B cell (primary cell): Measurements from ENCODE around the gene EMID1. TPM values are rescaled to one million over a fixed set of nuclear protein-coding genes. Genes with fewer than 3 reads are reported as not detected.

Source experiments
- ATAC-seq: fragments of 200-7000 bp; cut with Tn5 transposase; one replicate; pipeline ENCODE4 v1.10.0; 2021; ENCODE audit warnings: low read depth, mild to moderate bottlenecking, moderate number of reproducible peaks, moderate library complexity
- CTCF ChIA-PET: fragments of 350-600 bp; sonication (Branson Sonifier 250); formaldehyde crosslinking; loops from one replicate; lab custom pipeline; 2021; ENCODE audit warnings: antibody characterized with exemption, inconsistent platforms; lab: Charles Lee
- POLR2A ChIA-PET: fragments of 350-600 bp; sonication (Branson Sonifier 250); formaldehyde crosslinking; loops from one replicate; lab custom pipeline; 2021; ENCODE audit warnings: antibody characterized with exemption; lab: Charles Lee
- DNase-seq: peaks from one replicate; pipeline ENCODE4 v3.0.0; 2013
- H2AFZ ChIP-seq: 2 replicates; pipeline ENCODE4 v1.6.1; 2012; ENCODE audit warnings: mild to moderate bottlenecking, low read depth, low read length; ENCODE audit not compliant: insufficient read depth, poor library complexity, severe bottlenecking
- H3K27ac ChIP-seq, 2 donors: 1 replicate in 1 of 2; 2 replicates in 1 of 2; pipeline ENCODE4 v1.5.1; 2012 to 2013; ENCODE audit warnings: low read length in 2 of 2, mild to moderate bottlenecking in 2 of 2, moderate library complexity in 1 of 2
- H3K27me3 ChIP-seq, 4 experiments: fragments of 200-600 bp in 1 of 4; sonication (generic) in 1 of 4; replicated peaks in 1 of 4; 1 replicate in 2 of 4; 2 replicates in 2 of 4; pipeline versions ENCODE4 v1.6.1 to v1.7.0; 2013 to 2016; ENCODE audit warnings: low read length in 3 of 4, mild to moderate bottlenecking in 2 of 4, mixed read lengths in 1 of 4, moderate library complexity in 1 of 4; ENCODE audit not compliant: insufficient read depth in 4 of 4, control insufficient read depth in 3 of 4; ENCODE audit errors: control extremely low read depth in 1 of 4
- H3K36me3 ChIP-seq, 2 experiments: replicated peaks in 1 of 2; 1 replicate in 1 of 2; 2 replicates in 1 of 2; pipeline versions ENCODE4 v1.6.1 to v1.7.1; 2013; ENCODE audit warnings: low read length in 1 of 2; ENCODE audit not compliant: insufficient read depth in 2 of 2, control insufficient read depth in 1 of 2; ENCODE audit errors: control extremely low read depth in 1 of 2, extremely low read depth in 1 of 2
- H3K4me1 ChIP-seq, 2 donors: fragments of 200-600 bp in 1 of 2; sonication (generic) in 1 of 2; 1 replicate in 1 of 2; 2 replicates in 1 of 2; pipeline versions ENCODE4 v1.5.1 to v1.6.1; 2013 to 2017; ENCODE audit warnings: low read length in 2 of 2; ENCODE audit not compliant: control insufficient read depth in 2 of 2, insufficient read depth in 2 of 2
- H3K4me2 ChIP-seq: replicated peaks from 2 replicates; pipeline ENCODE3; 2012; ENCODE audit warnings: mild to moderate bottlenecking, low read depth, low read length; ENCODE audit not compliant: poor library complexity, severe bottlenecking
- H3K4me3 ChIP-seq, 5 experiments: fragments of 200-600 bp in 1 of 5; sonication (generic) in 1 of 5; 1 replicate in 3 of 5; 2 replicates in 2 of 5; pipeline versions ENCODE4 v1.5.1 to v1.7.0; 2011 to 2016; ENCODE audit warnings: low read length in 4 of 5, mild to moderate bottlenecking in 4 of 5, low read depth in 2 of 5, control low read depth in 1 of 5, moderate library complexity in 1 of 5; ENCODE audit not compliant: insufficient read depth in 1 of 5; ENCODE audit errors: control extremely low read depth in 1 of 5, extremely low read depth in 1 of 5
- H3K79me2 ChIP-seq: fragments of 200-600 bp; sonication (generic); one replicate; pipeline ENCODE4 v1.6.0; 2016; ENCODE audit warnings: low read length; ENCODE audit not compliant: control insufficient read depth, insufficient read depth
- H3K9ac ChIP-seq: fragments of 200-600 bp; sonication (generic); 2 replicates; pipeline ENCODE4 v1.6.1; 2017; ENCODE audit warnings: mild to moderate bottlenecking, low read length, moderate library complexity
- H3K9me3 ChIP-seq, 3 donors: one replicate each; pipeline versions ENCODE4 v1.6.1 to v1.7.1; 2013; ENCODE audit warnings: low read length in 2 of 3; ENCODE audit not compliant: control insufficient read depth in 2 of 3, insufficient read depth in 1 of 3; ENCODE audit errors: control extremely low read depth in 1 of 3
- H4K20me1 ChIP-seq: 2 replicates; pipeline ENCODE4 v1.6.0; 2012; ENCODE audit warnings: mild to moderate bottlenecking, low read length; ENCODE audit not compliant: insufficient read depth, control insufficient read depth, poor library complexity, severe bottlenecking
- H3K27ac Mint-ChIP-seq: one replicate; pipeline ENCODE4 v1.8.0; 2021; ENCODE audit warnings: mixed read lengths
- H3K27me3 Mint-ChIP-seq: one replicate; pipeline ENCODE4 v1.8.0; 2021; ENCODE audit warnings: mixed read lengths
- H3K4me1 Mint-ChIP-seq: one replicate; pipeline ENCODE4 v1.8.0; 2021; ENCODE audit warnings: mixed read lengths
- H3K4me3 Mint-ChIP-seq: one replicate; pipeline ENCODE4 v1.8.0; 2021; ENCODE audit warnings: mixed read lengths
- H3K9me3 Mint-ChIP-seq: one replicate; pipeline ENCODE4 v1.8.0; 2022; ENCODE audit warnings: mixed read lengths; ENCODE audit not compliant: insufficient read depth
- EZH2 ChIP-seq: IDR thresholded peaks from 2 replicates; pipeline ENCODE4 v1.6.1; 2012; ENCODE audit warnings: borderline replicate concordance, low read depth, mild to moderate bottlenecking, moderate library complexity, low read length; ENCODE audit not compliant: insufficient read depth, poor library complexity, severe bottlenecking
- WGBS: methylation state at CpG from one replicate; pipeline ENCODE4 v1.1.5; 2013; ENCODE audit warnings: missing lambda C conversion rate; ENCODE audit not compliant: insufficient coverage; 5-methylcytosine and 5-hydroxymethylcytosine counted together
- intact Hi-C: fragments of 100-400 bp; cut with micrococcal nuclease; formaldehyde crosslinking; loops from one replicate; pipeline ENCODE4 v1.10.0; 2022
- polyA plus RNA-seq: library from polyadenylated mRNA; depleted of rRNA; stranded (reverse); fragments of >200 nt; gene quantifications from 2 replicates; pipeline ENCODE4 v1.2.3, GENCODE V29; 2012
- total RNA-seq, 2 donors: library from RNA; stranded (reverse); fragments of 120-200 nt in 1 of 2; gene quantifications; 1 replicate in 1 of 2; 2 replicates in 1 of 2; pipeline versions ENCODE4 v1.2.3 to v1.2.4, GENCODE V29; 2013 to 2022
- TF ChIP-seq, protein P1 (sequence below): fragments of 200-600 bp; IDR thresholded peaks from one replicate; pipeline ENCODE4 v1.8.0; 2022; ENCODE audit warnings: antibody characterized with exemption, mild to moderate bottlenecking

EMID1 gene
- total and polyA plus RNA-seq, 2 donors (not counting 1 experiment from before 2014, with no cell fraction given), result not detected

DNA sequence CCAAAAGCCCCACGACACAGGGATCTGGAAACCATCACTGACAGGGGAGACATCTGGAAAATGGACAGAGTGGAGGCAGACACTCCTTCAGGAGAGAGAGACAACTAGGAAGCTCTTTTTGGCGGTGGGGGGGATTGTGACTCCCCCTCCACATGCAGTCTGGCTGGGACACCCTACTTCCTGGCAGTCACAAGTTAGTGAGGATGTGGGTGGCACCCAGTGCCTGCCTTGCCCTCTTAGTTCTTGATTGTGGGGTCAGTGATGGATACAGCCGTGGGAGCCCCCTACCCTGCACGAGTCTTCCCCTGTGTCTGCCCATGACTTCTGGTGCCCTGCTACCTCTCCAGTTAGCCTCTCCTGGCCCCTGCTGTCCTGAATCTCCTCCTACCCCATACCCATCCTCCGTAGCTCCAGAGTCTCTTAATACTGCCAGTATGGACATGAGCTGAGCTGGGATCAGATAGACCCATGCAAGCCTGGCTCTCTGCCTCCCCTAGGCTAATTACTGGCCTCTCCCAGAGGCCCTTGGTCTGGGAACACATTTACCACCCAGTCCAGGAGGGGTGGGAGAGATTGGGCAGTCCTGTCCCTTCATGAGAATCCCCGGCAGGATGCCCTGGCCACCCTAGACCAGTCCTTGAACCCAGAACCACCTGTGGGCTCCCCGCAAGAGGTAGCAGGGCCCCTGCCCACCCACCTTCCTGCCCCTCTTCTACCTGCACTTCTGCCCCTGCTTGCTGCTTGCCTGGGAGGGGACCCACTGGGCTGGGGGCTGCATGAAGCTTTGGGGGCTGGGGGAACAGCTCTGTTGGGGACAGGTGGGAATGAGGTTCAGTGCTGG lies 39.3 kb downstream of the EMID1 start:
- 90% methylated on average over 5 of the region's 7 CpGs for WGBS
- Histone ChIP-seq H2AFZ (no peak overlapping the region), H3K79me2 (no peaks in the 10 kb centered on the region), H3K9me3 (peaks cover 3 to 24% (median 11%) of the 10 kb centered on the region in 3 donors), H3K9ac (no peak overlapping the region), H3K27me3 (peaks cover 0 to 17% (median 3%) of the 10 kb centered on the region in 4 experiments), H3K4me3 (no peak overlapping the region), H3K4me2 (no peak overlapping the region), H3K4me1 (peaks cover 3 to 4% of the 10 kb centered on the region in 2 donors), H3K36me3 (no peaks in the 10 kb centered on the region), H3K27ac (no peak overlapping the region), H4K20me1 (no peaks in the 10 kb centered on the region)
- H3K27ac Mint-ChIP-seq, result no peak overlapping the region
- intact Hi-C loops, result loop anchor here (10.0 kb wide), 1 partner anchor 130 kb away; no protein-coding TSS in a partner anchor
- no peaks in the 10 kb centered on the region for H3K4me1 Mint-ChIP-seq
- no peak overlapping the region for H3K4me3 Mint-ChIP-seq
- ChIA-PET POLR2A (no interaction called here), CTCF (interaction anchor here (0.6 to 5.0 kb wide), 37 partner anchors 9 to 644 kb away, joined by 3 to 63 read pairs (median 4); partner anchors contain the start of genes EMID1 and EWSR1)
- DNase-seq (no peak), ATAC-seq (no peak)
- peaks cover 11% of the 10 kb centered on the region for H3K9me3 Mint-ChIP-seq
- H3K27me3 Mint-ChIP-seq, result peaks cover 21% of the 10 kb centered on the region
- no peak for TF ChIP-seq EZH2
- TF ChIP-seq, protein P1, sequence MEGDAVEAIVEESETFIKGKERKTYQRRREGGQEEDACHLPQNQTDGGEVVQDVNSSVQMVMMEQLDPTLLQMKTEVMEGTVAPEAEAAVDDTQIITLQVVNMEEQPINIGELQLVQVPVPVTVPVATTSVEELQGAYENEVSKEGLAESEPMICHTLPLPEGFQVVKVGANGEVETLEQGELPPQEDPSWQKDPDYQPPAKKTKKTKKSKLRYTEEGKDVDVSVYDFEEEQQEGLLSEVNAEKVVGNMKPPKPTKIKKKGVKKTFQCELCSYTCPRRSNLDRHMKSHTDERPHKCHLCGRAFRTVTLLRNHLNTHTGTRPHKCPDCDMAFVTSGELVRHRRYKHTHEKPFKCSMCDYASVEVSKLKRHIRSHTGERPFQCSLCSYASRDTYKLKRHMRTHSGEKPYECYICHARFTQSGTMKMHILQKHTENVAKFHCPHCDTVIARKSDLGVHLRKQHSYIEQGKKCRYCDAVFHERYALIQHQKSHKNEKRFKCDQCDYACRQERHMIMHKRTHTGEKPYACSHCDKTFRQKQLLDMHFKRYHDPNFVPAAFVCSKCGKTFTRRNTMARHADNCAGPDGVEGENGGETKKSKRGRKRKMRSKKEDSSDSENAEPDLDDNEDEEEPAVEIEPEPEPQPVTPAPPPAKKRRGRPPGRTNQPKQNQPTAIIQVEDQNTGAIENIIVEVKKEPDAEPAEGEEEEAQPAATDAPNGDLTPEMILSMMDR, result no peak
